SHP77 treated with DMSO at 0.1 percent for 48 hours (cell line): ENCODE measurements around the gene PI4K2B.
"Not testable (repeated sequence)": the region's sequence is repeated elsewhere in the genome, so short reads cannot be mapped to it uniquely, and the experiment has no call there.

Source experiments
- DNase-seq: peaks from one replicate; lab custom pipeline; 2025; lab: John Stamatoyannopoulos, UW

PI4K2B gene

GRCh38 chr4:25306518-25307057, 72.8 kb downstream of the PI4K2B start:
- DNase-seq = no peak

- no peak for DNase-seq
These were observed 73.8 kb downstream of the PI4K2B start for GRCh38 chr4:25307596-25307995.

DNA sequence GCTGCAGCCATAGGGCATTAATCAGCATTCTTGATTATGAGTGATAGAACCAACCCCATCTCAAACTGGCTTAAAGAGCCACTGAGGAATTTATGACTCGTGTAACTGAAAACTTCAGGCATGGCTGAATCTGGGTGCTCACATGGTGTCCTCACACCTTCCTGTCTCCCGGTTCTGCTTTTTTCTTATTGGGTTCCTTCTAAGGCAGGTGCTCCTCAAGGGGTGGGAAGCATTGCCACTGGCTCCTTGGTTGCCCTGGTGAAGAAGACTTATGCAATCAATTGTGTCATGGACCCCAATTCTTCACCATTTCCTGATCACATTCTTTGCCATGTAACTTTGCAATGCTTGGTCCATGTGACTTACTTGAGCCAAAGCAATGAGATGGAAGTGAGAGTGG, 74.5 kb downstream of the PI4K2B start:
- DNase-seq = no peak

GRCh38 chr4:25308761-25309160, 74.9 kb downstream of the PI4K2B start:
- no peak for DNase-seq

DNA sequence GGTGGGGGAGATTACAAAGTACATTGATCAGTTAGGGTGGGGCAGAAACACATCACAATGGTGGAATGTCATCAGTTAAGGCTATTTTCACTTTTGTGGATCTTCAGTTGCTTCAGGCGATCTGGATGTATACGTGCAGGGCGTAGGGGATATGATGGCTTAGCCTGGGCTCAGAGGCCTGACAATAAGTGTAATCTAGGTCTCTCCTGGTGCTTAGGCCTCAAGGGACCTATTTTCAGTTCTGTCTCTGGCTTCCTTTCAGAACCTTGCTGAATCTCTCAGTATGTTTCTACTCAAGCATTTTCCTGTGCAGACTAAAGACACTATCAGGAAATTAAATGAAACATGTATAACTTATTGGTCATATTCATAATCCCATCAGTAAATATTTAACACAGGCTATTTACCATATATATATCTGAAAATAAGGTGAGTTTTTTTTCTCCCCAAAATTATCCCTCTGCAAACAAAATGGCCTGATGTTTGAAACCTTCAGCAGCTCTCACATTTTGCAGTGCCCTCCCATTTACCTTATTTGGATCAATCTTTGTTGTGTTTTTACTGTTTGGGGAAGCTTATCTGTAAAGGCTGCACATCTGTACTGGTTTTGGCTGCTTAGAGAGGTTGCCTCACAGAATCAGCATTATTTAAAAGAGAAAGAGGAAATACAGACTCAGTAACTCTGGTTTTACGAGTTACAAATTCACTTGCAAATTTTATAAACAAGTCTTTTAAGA, 76.4 kb downstream of the PI4K2B start:
- DNase-seq = no peak

DNA sequence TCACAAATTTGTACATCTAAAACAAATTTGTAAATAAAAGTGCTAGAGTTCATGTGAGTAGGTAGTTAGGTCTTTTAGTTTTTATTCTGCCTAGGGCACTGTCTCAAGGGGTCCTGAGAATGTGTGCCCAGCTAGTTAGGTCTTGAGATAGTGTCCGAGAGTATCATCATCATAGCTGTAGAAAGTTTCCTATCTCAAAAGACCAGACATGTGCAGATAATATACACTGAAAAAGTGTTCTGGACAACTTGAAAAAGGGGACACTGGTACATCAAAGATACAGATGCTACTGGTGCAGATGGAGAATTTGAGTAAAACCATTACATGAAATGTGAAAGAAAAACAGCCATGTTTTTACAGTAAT, 77.0 kb downstream of the PI4K2B start:
- DNase-seq = no peak

DNA sequence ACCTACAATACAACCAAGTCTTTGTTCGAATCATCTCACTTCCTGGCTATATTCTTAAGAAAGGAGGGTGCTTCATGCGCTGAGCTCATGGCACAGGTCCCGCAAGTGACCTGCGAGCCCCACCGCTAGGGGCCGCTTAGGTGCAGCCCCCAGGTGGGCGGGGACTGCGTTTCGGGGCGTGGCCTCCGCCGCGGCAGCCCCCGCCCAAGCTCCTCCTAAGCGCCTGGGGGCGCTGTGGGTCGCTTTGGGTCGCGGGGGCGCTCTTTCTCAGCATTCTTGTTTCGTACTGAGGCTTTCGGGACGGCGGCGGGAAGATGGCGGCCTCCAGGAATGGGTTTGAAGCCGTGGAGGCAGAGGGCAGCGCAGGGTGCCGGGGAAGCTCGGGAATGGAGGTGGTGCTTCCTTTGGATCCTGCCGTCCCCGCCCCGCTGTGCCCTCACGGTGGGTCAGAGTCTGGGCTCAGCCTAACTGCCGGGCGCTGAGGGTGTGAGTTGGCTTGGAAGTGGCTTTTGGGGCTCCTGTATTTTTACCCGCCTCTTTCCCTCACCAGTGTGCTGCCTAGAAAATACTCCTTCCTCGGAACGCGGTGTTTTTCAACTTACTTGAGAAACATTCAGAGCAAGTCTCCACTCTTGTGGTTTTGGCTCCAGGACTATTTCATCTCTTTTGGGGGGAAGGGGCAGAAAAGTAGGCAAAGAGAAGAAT, 78.8 kb downstream of the PI4K2B start, which contains the start of gene ZCCHC4:
ZCCHC4 (plus strand) TSS at position 279 of the 705 bp plus-strand sequence; CDS start at position 315, 36 bp downstream.
- peak; percentile 22 for DNase-seq

DNA sequence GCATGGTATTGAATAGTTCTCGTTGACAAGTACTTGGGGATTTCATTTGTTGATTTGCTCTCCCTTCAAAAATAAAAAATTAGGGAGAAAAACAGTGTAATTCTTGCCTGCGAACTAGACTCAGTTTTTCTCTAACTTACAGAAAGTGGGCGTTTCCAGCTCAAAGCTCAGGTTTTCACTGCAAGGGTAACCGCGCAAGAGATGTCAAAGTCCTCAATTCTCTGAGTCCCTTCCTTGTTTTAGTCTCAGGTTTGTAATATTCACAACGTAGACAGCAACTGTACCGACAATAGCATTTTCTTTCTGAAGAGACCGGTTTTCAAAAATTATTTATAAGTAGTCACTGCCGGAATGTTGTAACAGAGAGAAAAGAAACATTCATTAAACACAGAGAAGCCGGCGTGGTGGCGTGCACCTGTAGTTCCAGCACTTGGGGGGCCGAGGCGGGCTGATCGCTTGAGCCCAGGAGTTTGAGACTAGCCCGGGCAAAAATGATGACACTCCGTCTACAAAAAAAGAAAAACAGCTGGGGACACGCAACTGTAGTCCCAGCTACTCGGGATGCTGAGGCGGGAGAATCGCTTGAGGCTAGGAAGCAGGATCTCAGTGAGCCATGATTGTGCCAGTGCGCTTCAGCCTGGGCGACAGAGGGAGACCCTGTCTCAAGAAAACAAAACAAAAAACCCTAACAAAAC, 79.5 kb downstream of the PI4K2B start:
- no peak for DNase-seq

DNA sequence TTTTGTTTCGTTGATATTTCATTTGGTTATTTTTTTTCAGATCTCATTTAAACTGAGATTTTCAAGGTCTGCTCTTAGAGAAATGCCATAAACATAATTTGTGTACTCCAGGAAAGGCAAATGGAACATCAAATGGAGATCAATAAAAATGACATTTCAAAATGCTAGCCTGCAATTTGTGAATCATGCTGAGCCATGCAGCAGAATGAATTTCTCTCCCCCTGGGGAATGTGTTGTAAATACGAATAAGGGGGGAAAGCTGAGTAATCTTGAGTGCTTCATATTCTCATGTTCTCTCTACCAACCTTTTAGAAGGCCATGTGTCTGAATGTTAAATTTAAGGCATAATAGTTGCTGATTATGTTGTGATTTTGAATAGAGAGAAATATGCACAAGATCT, 86.5 kb downstream of the PI4K2B start:
- DNase-seq = no peak

GRCh38 chr4:25320773-25321172, 86.9 kb downstream of the PI4K2B start:
- DNase-seq = no peak

GRCh38 chr4:25321703-25322102, 87.9 kb downstream of the PI4K2B start:
- DNase-seq = no peak

DNA sequence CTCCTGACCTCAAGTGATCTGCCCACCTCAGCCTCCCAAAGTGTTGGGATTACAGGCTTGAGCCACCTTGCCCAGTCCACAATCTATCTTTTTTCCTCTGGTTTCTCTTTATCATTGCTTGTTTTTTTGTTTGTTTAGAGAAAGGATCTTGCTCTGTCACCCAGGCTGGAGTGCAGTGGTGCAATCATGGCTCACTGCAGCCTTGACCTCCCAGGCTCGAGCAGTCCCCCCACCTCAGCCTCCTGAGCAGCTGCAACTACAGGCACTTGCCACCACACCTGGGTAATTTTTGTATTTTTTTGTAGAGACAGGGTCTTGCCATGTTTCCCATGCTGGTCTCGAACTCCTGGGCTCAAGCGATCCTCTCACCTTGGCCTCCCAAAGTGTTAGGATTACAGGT, 94.6 kb downstream of the PI4K2B start:
- DNase-seq = not testable (repeated sequence)
